ENCODE results near the gene TSC22D1.

The TSC22D1 gene

GRCh38 chr13:44429311-44429710 lies 146.8 kb downstream of the TSC22D1 start:
- Mint-ChIP-seq H3K4me1 (peaks cover 49% of the 10 kb centered on the region), H3K27ac (no peak overlapping the region), H3K27me3 (ENCODE audit: low read depth, poor library complexity) (peaks cover 3% of the 10 kb centered on the region), H3K9me3 (peaks cover 15% of the 10 kb centered on the region), H3K4me3 (no peak overlapping the region), H3K36me3 (ENCODE audit: low read depth) (peaks cover 18% of the 10 kb centered on the region)
- DNase-seq = no peak
- TF ChIP-seq CTCF (IDR thresholded peaks at IDR 0.05) = no peak

GRCh38 chr13:44426461-44426860 lies 149.7 kb downstream of the TSC22D1 start:
- Mint-ChIP-seq H3K4me3 (no peak overlapping the region), H3K36me3 (ENCODE audit: low read depth) (no peaks in the 10 kb centered on the region), H3K27ac (no peak overlapping the region), H3K27me3 (ENCODE audit: low read depth, poor library complexity) (peaks cover 5% of the 10 kb centered on the region), H3K9me3 (peaks cover 15% of the 10 kb centered on the region), H3K4me1 (peaks cover 48% of the 10 kb centered on the region)
- DNase-seq = no peak
- TF ChIP-seq CTCF (IDR thresholded peaks at IDR 0.05) = no peak

GRCh38 chr13:44425815-44426078 lies 150.4 kb downstream of the TSC22D1 start:
- H3K4me1 Mint-ChIP-seq = peaks cover 47% of the 10 kb centered on the region
- peaks cover 5% of the 10 kb centered on the region for H3K27me3 Mint-ChIP-seq (ENCODE audit: low read depth, poor library complexity)
- no peak overlapping the region for H3K27ac Mint-ChIP-seq
- H3K4me3 Mint-ChIP-seq = no peak overlapping the region
- H3K9me3 Mint-ChIP-seq = peaks cover 15% of the 10 kb centered on the region
- DNase-seq = no peak
- H3K36me3 Mint-ChIP-seq (ENCODE audit: low read depth) = no peaks in the 10 kb centered on the region
- no peak for TF ChIP-seq CTCF (IDR thresholded peaks at IDR 0.05)

DNA sequence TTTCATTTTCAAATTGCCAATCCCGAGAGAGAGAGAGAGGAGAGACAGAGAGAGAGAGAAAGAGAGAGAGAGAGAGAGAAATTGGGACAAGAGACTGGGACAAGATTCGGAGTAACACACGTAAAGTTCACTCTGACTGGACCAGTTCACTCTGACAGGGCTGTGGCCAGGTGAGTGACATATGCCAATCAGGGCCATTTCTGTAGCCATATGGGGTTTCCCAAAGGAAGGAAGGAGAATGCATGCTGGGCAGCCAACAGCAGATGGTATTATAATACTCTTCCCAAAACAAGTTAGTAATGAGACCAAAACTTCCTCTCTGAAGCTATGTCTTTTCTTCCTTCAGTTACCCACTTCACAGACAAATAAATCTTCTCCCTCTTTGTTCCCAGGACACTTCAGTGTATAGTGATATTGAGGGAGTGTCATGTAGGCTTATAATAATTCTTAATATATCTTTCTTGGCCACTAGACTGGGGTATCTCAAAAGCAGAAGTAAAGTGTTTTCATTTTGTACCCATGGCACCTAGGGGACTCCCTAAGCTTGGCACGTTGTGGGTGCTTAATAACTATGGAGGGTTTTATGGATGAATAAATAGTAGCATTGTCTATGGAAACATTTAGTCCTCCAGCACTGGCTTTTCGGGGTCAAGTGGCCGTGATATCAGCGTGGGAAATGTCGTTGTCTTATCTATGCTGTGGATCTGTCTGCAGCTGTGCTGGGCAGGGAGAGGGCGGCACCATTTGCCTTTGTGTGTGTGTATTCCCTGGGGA lies 150.9 kb downstream of the TSC22D1 start:
- no peak for TF ChIP-seq CTCF (IDR thresholded peaks at IDR 0.05)
- Mint-ChIP-seq H3K4me3 (no peak overlapping the region), H3K9me3 (peaks cover 15% of the 10 kb centered on the region), H3K4me1 (peaks cover 52% of the 10 kb centered on the region), H3K27me3 (ENCODE audit: low read depth, poor library complexity) (peaks cover 5% of the 10 kb centered on the region), H3K36me3 (ENCODE audit: low read depth) (no peaks in the 10 kb centered on the region), H3K27ac (peak overlapping the region; percentile 88)
- DNase-seq = no peak

DNA sequence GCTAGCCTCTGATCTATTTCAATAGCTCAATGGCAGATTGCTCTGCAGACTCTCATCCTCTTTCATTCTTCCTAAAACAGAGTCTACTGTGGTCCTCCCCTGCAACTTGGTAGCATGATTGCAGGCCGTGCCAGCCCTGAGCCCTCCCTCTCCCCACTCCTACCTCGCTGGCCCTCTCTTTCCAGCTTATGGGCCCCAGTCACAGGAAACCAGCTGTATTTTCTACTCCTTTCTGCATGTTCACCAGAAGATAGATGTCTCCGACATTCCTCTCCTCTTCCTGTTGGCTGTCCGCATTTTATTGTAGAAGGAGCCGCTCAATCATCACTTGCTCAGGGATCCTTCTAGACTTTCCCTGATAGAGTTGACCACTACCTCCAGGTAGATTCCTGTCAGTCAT lies 152.3 kb downstream of the TSC22D1 start:
- Mint-ChIP-seq H3K9me3 (peaks cover 15% of the 10 kb centered on the region), H3K27ac (peak overlapping the region; percentile 16), H3K27me3 (ENCODE audit: low read depth, poor library complexity) (peaks cover 9% of the 10 kb centered on the region), H3K36me3 (ENCODE audit: low read depth) (no peaks in the 10 kb centered on the region), H3K4me1 (peaks cover 52% of the 10 kb centered on the region), H3K4me3 (no peak overlapping the region)
- no peak for DNase-seq
- TF ChIP-seq CTCF (IDR thresholded peaks at IDR 0.05) = no peak

Data from nephron progenitor cell (in vitro differentiated cells).